ENCODE results near the gene ROR2.

The ROR2 gene

DNA sequence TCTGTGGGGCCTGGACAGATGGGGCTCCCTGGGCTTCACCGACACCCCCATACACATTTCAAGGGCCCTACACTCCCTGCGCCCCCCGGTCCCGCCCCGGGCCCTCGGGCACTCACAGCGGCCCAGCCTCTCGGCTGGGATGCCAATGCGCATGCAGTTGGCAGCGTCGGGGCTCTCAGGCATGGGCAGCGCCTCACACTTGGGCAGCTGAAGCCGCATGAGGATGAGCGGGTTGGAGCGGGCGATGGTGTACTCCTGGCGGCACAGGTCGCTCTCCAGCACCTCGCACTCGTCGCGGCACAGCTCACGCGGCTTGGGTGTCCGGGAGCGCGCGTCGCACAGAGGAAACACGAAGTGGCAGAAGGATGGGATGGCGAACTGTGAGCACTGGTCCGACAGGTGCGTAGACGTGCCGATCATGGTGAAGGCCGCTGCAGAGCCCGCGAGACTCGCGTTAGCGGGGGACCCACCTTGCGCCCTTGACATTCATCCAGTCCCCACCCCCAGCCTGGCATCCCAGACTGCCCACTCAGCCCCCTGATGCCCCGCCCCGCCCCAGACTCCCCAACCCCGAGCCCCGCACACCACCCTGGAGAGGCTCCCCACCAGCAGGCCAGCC, 216.9 kb downstream of the ROR2 start:
- Mint-ChIP-seq H3K4me3 (no peak overlapping the region), H3K9me3 (no peaks in the 10 kb centered on the region), H3K36me3 (ENCODE audit: low read depth) (peaks cover 37% of the 10 kb centered on the region), H3K27ac (no peak overlapping the region), H3K27me3 (ENCODE audit: low read depth) (no peaks in the 10 kb centered on the region), H3K4me1 (peaks cover 5% of the 10 kb centered on the region)
- TF ChIP-seq, protein P1, sequence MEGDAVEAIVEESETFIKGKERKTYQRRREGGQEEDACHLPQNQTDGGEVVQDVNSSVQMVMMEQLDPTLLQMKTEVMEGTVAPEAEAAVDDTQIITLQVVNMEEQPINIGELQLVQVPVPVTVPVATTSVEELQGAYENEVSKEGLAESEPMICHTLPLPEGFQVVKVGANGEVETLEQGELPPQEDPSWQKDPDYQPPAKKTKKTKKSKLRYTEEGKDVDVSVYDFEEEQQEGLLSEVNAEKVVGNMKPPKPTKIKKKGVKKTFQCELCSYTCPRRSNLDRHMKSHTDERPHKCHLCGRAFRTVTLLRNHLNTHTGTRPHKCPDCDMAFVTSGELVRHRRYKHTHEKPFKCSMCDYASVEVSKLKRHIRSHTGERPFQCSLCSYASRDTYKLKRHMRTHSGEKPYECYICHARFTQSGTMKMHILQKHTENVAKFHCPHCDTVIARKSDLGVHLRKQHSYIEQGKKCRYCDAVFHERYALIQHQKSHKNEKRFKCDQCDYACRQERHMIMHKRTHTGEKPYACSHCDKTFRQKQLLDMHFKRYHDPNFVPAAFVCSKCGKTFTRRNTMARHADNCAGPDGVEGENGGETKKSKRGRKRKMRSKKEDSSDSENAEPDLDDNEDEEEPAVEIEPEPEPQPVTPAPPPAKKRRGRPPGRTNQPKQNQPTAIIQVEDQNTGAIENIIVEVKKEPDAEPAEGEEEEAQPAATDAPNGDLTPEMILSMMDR (IDR thresholded peaks at IDR 0.05; ENCODE audit: unreplicated experiment in 3 of 3): no peak

DNA sequence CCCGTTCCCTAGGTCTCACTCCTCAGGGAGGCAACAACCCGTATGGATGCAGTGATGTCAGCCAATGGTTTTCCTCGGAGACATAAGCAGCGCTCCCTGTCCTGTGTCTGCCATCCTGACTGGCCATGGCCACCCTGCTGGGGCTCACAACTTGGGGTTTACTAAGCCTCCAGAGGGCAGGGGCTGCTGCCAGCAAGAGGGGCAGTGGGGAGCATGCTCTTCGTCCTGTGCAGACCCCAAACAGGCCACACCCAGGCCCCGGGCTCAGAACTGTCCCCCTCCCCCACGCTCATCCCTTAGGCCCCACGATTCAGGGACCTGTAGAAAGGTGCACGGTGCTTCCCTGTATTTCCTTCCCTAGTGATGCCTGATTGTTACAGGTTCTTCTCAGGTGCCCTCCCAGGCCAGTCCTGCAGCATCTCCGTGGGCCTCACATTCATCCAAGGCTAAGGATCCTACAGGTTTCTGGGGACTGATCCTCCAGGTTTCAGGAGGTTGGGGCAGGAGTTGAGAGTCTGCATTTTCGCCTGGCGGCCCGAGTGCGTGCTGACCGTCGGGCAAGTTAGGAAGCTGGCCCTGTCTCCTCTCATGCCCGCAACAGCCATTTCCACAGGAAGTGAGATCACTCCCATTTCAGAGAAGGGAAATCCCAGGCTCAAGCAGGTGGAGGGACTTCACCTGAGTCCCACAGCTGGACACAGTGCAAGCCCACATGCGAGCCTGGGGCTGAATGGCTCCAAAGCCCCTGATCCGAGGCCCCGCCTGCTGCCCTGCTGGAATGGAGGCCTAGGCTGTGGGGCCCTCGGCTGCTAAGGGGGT, 217.6 kb downstream of the ROR2 start:
- Mint-ChIP-seq H3K27me3 (ENCODE audit: low read depth) (no peaks in the 10 kb centered on the region), H3K4me1 (peaks cover 5% of the 10 kb centered on the region), H3K9me3 (no peaks in the 10 kb centered on the region), H3K27ac (no peak overlapping the region), H3K36me3 (ENCODE audit: low read depth) (peaks cover 36% of the 10 kb centered on the region), H3K4me3 (no peak overlapping the region)
- TF ChIP-seq, protein P1 (IDR thresholded peaks at IDR 0.05; ENCODE audit: unreplicated experiment in 3 of 3): no peak

DNA sequence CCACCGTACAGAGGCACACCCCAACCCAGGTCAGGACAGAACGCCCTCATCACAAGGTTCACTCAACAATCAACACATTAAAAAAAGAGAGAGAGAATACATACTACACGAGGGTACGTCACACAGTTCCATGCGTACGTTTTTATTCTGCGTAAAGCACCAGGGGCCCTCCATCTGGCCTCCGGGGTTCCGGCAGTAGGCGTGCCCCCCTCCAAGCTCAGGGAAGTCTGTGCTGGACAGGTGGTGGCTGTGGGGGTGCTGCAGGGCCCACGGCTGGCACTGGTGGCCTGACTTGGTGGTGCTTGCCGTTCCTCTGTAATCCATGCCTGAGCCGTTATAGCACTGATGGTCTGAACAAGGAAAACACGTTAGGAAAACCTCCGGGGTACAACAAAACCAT, 219.2 kb downstream of the ROR2 start:
- no peaks in the 10 kb centered on the region for H3K9me3 Mint-ChIP-seq
- H3K4me3 Mint-ChIP-seq: no peak overlapping the region
- TF ChIP-seq, protein P1 (IDR thresholded peaks at IDR 0.05; ENCODE audit: unreplicated experiment in 3 of 3): no peak
- peaks cover 5% of the 10 kb centered on the region for H3K4me1 Mint-ChIP-seq
- no peaks in the 10 kb centered on the region for H3K27me3 Mint-ChIP-seq (ENCODE audit: low read depth)
- H3K36me3 Mint-ChIP-seq (ENCODE audit: low read depth): peaks cover 32% of the 10 kb centered on the region
- no peak overlapping the region for H3K27ac Mint-ChIP-seq

DNA sequence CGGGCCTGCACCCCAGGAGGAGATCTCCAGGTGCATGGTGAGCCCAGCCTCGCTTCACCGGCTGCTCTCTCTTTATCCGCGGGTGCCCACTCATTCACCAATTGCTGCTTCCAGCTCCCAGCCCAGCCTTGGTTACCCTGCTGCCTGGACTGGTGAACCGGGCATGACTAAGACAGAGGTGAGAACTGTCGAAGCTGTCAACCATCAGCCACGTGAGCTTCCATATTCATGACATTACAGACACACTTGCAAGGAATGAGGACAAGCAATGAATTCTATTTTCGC, 220.5 kb downstream of the ROR2 start:
- Mint-ChIP-seq H3K27ac (no peak overlapping the region), H3K9me3 (no peaks in the 10 kb centered on the region), H3K4me1 (no peaks in the 10 kb centered on the region), H3K27me3 (ENCODE audit: low read depth) (no peaks in the 10 kb centered on the region), H3K36me3 (ENCODE audit: low read depth) (peaks cover 32% of the 10 kb centered on the region), H3K4me3 (no peak overlapping the region)
- TF ChIP-seq, protein P1 (IDR thresholded peaks at IDR 0.05; ENCODE audit: unreplicated experiment in 3 of 3): no peak

DNA sequence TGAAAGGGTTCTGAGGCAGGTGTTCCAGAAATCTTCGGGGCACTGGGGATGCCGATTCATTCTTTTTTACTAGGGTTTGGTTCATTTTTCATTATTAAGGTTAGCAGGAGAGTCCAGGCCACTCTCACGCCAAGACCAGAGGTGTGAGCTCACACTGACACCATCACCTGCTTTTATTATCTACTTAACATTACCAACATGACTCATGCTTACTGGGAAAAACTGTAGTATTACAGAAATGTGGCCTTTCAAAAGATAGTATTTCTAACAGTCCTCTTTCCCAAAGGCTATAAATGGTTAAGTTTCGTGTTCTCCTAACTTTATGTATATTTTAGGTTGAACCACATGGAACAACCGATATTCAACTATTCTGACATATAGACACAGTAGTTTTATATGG, 222.1 kb downstream of the ROR2 start:
- TF ChIP-seq, protein P1 (IDR thresholded peaks at IDR 0.05; ENCODE audit: unreplicated experiment in 3 of 3): no peak
- peaks cover 38% of the 10 kb centered on the region for H3K36me3 Mint-ChIP-seq (ENCODE audit: low read depth)
- no peak overlapping the region for H3K4me3 Mint-ChIP-seq

More for the DNA sequence above, 222.1 kb downstream of the ROR2 start:
- Mint-ChIP-seq H3K27ac (no peak overlapping the region), H3K4me1 (no peaks in the 10 kb centered on the region), H3K27me3 (ENCODE audit: low read depth) (no peaks in the 10 kb centered on the region), H3K9me3 (no peaks in the 10 kb centered on the region)
